ENCODE measurements around the gene NMRK1. TPM values are rescaled to one million over a fixed set of nuclear protein-coding genes. Genes with fewer than 3 reads are reported as not detected.

NMRK1 gene
- total and polyA plus RNA-seq, 2 of the 13 experiments (the other 11 are each of a cell fraction or from before 2014, with no cell fraction given): 9.1 to 12.9 TPM

- TF ChIP-seq ARID4A (CRISPR knock-in tag; IDR thresholded peaks at IDR 0.05; ENCODE audit: borderline replicate concordance) (peak; percentile 69; the same call in 1 of the 2 replicates), KDM5A (IDR thresholded peaks at IDR 0.05; ENCODE audit: borderline replicate concordance, low read length) (peak; percentile 30; the same call in 1 of the 2 replicates), ZNF605 (CRISPR knock-in tag; IDR thresholded peaks at IDR 0.05) (peak; percentile 20; the same call in 1 of the 2 replicates), CCDC6 (CRISPR knock-in tag; IDR thresholded peaks at IDR 0.05) (peak; percentile 28; the same call in 1 of the 2 replicates), PRDM15 (CRISPR knock-in tag; IDR thresholded peaks at IDR 0.05) (no peak), ZFP62 (CRISPR knock-in tag; IDR thresholded peaks at IDR 0.05) (no peak), GTF3A (CRISPR knock-in tag; conservative IDR thresholded peaks at IDR 0.05) (no peak), MZF1 (CRISPR knock-in tag; IDR thresholded peaks at IDR 0.05; ENCODE audit: borderline replicate concordance) (no peak), ARID2 (CRISPR knock-in tag; IDR thresholded peaks at IDR 0.05; ENCODE audit: borderline replicate concordance) (no peak), FOXA1 (IDR thresholded peaks at IDR 0.05) (no peak), FOXA1 (CRISPR knock-in tag; IDR thresholded peaks at IDR 0.05) (no peak), MIER2 (CRISPR knock-in tag; IDR thresholded peaks at IDR 0.05) (no peak), POGZ (CRISPR knock-in tag; IDR thresholded peaks at IDR 0.05) (peak; percentile 51; the same call in 1 of the 2 replicates)
- TF ChIP-seq, protein P1, sequence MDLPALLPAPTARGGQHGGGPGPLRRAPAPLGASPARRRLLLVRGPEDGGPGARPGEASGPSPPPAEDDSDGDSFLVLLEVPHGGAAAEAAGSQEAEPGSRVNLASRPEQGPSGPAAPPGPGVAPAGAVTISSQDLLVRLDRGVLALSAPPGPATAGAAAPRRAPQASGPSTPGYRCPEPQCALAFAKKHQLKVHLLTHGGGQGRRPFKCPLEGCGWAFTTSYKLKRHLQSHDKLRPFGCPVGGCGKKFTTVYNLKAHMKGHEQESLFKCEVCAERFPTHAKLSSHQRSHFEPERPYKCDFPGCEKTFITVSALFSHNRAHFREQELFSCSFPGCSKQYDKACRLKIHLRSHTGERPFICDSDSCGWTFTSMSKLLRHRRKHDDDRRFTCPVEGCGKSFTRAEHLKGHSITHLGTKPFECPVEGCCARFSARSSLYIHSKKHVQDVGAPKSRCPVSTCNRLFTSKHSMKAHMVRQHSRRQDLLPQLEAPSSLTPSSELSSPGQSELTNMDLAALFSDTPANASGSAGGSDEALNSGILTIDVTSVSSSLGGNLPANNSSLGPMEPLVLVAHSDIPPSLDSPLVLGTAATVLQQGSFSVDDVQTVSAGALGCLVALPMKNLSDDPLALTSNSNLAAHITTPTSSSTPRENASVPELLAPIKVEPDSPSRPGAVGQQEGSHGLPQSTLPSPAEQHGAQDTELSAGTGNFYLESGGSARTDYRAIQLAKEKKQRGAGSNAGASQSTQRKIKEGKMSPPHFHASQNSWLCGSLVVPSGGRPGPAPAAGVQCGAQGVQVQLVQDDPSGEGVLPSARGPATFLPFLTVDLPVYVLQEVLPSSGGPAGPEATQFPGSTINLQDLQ (CRISPR knock-in tag; IDR thresholded peaks at IDR 0.05): 0 out of 2 replicates have a peak, but pooled peaks have one; percentile 4
- TF ChIP-seq, protein P2, sequence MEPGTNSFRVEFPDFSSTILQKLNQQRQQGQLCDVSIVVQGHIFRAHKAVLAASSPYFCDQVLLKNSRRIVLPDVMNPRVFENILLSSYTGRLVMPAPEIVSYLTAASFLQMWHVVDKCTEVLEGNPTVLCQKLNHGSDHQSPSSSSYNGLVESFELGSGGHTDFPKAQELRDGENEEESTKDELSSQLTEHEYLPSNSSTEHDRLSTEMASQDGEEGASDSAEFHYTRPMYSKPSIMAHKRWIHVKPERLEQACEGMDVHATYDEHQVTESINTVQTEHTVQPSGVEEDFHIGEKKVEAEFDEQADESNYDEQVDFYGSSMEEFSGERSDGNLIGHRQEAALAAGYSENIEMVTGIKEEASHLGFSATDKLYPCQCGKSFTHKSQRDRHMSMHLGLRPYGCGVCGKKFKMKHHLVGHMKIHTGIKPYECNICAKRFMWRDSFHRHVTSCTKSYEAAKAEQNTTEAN (CRISPR knock-in tag; conservative IDR thresholded peaks at IDR 0.05): no peak
- TF ChIP-seq, protein P3, sequence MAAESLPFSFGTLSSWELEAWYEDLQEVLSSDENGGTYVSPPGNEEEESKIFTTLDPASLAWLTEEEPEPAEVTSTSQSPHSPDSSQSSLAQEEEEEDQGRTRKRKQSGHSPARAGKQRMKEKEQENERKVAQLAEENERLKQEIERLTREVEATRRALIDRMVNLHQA (CRISPR knock-in tag; IDR thresholded peaks at IDR 0.05): no peak
These were observed at the start of gene NMRK1, which contains the start of gene OSTF1 (continued) for GRCh38 chr9:75087824-75088645.

Data from HepG2 (cell line).